ENCODE data around the gene COPS4. TPM values are rescaled to one million over a fixed set of nuclear protein-coding genes. Genes with fewer than 3 reads are reported as not detected.
"Not testable (repeated sequence)": the region's sequence is repeated elsewhere in the genome, so short reads cannot be mapped to it uniquely, and the experiment has no call there.

The COPS4 gene
- total and polyA plus RNA-seq, 10 donors: 20.0 to 35.1 (median 25.9) TPM

DNA sequence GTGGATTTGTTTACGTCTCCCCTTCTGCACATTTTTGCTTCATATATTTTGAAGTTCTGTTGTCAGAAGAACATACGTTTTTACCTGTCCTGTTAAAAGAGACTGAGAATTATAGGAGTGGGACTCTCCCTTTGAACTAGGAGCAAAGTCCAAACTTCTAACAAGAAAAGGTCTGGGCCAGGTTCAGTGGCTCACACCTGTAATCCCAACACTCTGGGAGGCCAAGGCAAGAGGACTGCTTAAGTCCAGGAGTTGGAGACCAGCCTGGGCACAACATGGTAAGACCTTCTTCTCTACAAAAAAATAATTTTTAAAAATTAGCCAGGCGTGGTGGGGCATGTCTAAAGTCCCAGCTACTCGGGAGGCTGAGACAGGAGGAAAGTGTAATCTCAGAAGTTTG lies 40.1 kb upstream of the COPS4 start:
- intact Hi-C loops (cut with DNase I; ENCODE audit: low total_unique reads): no loop called here
- no peaks in the 10 kb centered on the region for H3K9me3 ChIP-seq
- WGBS, 5 donors: 70 to 73% (median 72%) methylated on average over 4 of the region's 4 CpGs
- no peak for TF ChIP-seq POLR2AphosphoS5 (IDR thresholded peaks at IDR 0.05)
- TF ChIP-seq, protein P1, sequence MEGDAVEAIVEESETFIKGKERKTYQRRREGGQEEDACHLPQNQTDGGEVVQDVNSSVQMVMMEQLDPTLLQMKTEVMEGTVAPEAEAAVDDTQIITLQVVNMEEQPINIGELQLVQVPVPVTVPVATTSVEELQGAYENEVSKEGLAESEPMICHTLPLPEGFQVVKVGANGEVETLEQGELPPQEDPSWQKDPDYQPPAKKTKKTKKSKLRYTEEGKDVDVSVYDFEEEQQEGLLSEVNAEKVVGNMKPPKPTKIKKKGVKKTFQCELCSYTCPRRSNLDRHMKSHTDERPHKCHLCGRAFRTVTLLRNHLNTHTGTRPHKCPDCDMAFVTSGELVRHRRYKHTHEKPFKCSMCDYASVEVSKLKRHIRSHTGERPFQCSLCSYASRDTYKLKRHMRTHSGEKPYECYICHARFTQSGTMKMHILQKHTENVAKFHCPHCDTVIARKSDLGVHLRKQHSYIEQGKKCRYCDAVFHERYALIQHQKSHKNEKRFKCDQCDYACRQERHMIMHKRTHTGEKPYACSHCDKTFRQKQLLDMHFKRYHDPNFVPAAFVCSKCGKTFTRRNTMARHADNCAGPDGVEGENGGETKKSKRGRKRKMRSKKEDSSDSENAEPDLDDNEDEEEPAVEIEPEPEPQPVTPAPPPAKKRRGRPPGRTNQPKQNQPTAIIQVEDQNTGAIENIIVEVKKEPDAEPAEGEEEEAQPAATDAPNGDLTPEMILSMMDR (IDR thresholded peaks at IDR 0.05 in 8 of 11, conservative IDR thresholded peaks at IDR 0.05 in 3 of 11): no peak
- TF ChIP-seq POLR2A (IDR thresholded peaks at IDR 0.05): no peak
- no peak overlapping the region for H3K4me3 ChIP-seq
- no peak for DNase-seq
- H3K27ac ChIP-seq: no peak overlapping the region
- peaks cover 0 to 8% (median 0%) of the 10 kb centered on the region in 6 donors for H3K36me3 ChIP-seq
- no peaks in the 10 kb centered on the region for H3K27me3 ChIP-seq (replicated peaks in 1 of 7)
- H3K4me1 ChIP-seq: peaks cover 0 to 13% (median 4%) of the 10 kb centered on the region in 6 donors

GRCh38 chr4:82998898-82999297 lies 36.1 kb upstream of the COPS4 start:
- peaks cover 0 to 13% (median 0%) of the 10 kb centered on the region in 6 donors for H3K36me3 ChIP-seq
- H3K9me3 ChIP-seq: no peaks in the 10 kb centered on the region
- H3K27ac ChIP-seq: no peak overlapping the region
- peaks cover 0 to 11% (median 0%) of the 10 kb centered on the region in 6 donors for H3K4me1 ChIP-seq
- H3K4me3 ChIP-seq: no peak overlapping the region
- no peaks in the 10 kb centered on the region for H3K27me3 ChIP-seq (replicated peaks in 1 of 7)
- intact Hi-C loops (cut with DNase I; ENCODE audit: low total_unique reads): no loop called here
- no peak for DNase-seq
- no peak for TF ChIP-seq POLR2A (IDR thresholded peaks at IDR 0.05)
- TF ChIP-seq, protein P1 (IDR thresholded peaks at IDR 0.05 in 8 of 11, conservative IDR thresholded peaks at IDR 0.05 in 3 of 11): no peak
- no peak for TF ChIP-seq POLR2AphosphoS5 (IDR thresholded peaks at IDR 0.05)

- Histone ChIP-seq H3K4me3 (no peak overlapping the region), H3K27ac (no peak overlapping the region), H3K9me3 (no peaks in the 10 kb centered on the region), H3K4me1 (peaks cover 0 to 29% (median 4%) of the 10 kb centered on the region in 6 donors), H3K36me3 (peaks cover 0 to 5% (median 0%) of the 10 kb centered on the region in 6 donors), H3K27me3 (replicated peaks in 1 of 7) (no peaks in the 10 kb centered on the region)
- TF ChIP-seq POLR2A (IDR thresholded peaks at IDR 0.05) (no peak), POLR2AphosphoS5 (IDR thresholded peaks at IDR 0.05) (no peak)
- TF ChIP-seq, protein P1 (IDR thresholded peaks at IDR 0.05 in 8 of 11, conservative IDR thresholded peaks at IDR 0.05 in 3 of 11): no peak
- intact Hi-C loops (cut with DNase I; ENCODE audit: low total_unique reads): no loop called here
- DNase-seq: no peak
- WGBS, 5 donors: 88 to 92% (median 90%) methylated on average over 3 of the region's 3 CpGs
Observed at GRCh38 chr4:83002329-83002728, 32.7 kb upstream of the COPS4 start.

- DNase-seq; intact Hi-C loops (cut with DNase I; ENCODE audit: low total_unique reads); H3K36me3 ChIP-seq: not testable (repeated sequence)
Observed at GRCh38 chr4:83003044-83003791, 31.8 kb upstream of the COPS4 start.

More at GRCh38 chr4:83003044-83003791, 31.8 kb upstream of the COPS4 start:
- WGBS, 5 donors: 89 to 95% (median 93%) methylated on average over 14 of the region's 14 CpGs
- peaks cover 0 to 38% (median 8%) of the 10 kb centered on the region in 6 donors for H3K4me1 ChIP-seq
- H3K9me3 ChIP-seq; H3K4me3 ChIP-seq; H3K27ac ChIP-seq; H3K27me3 ChIP-seq (replicated peaks in 1 of 7): not testable (repeated sequence)

All from spleen (tissue), 11 donors.